Measurements from ENCODE around the gene YWHAG.
A peak's percentile ranks its signal among the peaks of the same experiment; 100 is the strongest.
"Not testable (repeated sequence)": the region's sequence is repeated elsewhere in the genome, so short reads cannot be mapped to it uniquely, and the experiment has no call there.

Gene YWHAG

DNA sequence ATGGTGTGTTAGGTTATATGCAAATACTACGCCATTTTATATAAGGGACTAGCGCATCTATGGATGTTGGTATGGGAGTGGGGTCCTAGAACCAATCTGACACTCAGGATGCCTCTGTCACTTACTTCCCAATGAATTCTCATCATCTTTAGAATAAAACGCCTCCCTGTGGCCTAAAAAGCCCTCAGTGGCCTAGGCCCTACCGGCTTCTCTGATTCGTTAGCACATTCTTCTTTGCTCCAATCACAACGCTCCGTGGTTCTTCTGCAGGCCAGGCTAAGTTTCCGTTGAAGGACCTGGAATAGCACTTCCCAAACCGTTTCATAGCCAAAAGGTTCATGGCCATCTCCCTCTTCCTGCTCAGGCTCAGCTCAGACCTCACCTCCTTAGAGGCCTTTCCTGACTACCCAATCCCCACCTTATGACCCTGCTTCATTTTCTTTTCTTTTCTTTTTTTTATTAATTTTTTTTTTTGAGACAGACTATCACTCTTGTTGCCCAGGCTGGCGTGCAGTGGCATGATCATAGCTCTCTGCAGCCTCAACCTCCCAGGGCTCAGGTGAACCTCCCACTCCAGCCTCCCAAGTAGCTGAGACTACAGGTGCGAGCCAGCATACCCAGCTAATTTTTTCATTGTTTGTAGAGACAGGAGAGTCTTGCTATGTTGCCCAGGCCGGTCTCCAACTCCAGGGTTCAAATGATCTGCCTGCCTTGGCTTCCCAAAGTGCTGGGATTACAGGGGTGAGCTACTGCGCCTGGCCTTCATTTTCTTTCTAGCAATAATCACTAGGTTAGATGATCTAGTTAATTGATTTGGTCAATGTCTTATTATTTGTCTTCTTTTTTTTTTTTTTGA is 24.5 kb upstream of the YWHAG start:
- DNase-seq (ENCODE audit: low read depth, low spot score) = no peak
- H3K4me3 ChIP-seq (ENCODE audit: low read length) = no peak overlapping the region

DNA sequence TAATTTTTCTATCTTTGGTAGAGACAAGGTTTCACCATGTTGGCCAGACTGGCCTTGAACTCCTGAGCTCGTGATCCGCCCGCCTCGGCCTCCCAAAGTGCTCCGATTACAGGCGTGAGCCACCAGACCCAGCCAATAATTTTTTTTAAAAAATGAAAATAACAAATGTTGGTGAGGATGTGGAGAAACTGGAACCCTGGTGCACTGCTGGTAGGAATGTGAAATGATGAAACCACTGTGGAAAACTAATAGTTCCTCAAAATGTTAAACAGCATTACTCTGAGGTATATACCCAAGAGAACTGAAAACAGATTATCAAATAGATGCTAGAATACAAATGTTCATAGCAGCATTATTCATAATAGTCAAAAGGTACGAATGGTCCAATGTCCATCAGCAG is 23.0 kb upstream of the YWHAG start:
- no peak overlapping the region for H3K4me3 ChIP-seq (ENCODE audit: low read length)
- DNase-seq (ENCODE audit: low read depth, low spot score) = no peak

DNA sequence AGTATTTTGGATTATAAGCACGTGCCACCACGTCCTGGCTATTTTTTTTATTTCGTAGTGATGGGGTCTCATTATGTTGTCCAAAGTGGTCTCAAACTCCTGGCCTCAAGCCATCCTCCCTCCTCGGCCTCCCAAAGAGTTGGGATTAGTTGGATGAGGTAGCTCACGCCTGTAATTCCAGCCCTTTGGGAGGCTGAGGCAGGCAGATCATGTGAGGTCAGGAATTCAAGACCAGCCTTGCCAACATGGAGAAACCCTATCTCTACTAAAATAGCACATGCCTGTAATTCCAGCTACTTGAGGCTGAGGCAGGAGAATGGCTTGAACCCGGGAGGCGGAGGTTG is 21.8 kb upstream of the YWHAG start:
- H3K4me3 ChIP-seq (ENCODE audit: low read length) = no peak overlapping the region
- DNase-seq (ENCODE audit: low read depth, low spot score) = no peak

DNA sequence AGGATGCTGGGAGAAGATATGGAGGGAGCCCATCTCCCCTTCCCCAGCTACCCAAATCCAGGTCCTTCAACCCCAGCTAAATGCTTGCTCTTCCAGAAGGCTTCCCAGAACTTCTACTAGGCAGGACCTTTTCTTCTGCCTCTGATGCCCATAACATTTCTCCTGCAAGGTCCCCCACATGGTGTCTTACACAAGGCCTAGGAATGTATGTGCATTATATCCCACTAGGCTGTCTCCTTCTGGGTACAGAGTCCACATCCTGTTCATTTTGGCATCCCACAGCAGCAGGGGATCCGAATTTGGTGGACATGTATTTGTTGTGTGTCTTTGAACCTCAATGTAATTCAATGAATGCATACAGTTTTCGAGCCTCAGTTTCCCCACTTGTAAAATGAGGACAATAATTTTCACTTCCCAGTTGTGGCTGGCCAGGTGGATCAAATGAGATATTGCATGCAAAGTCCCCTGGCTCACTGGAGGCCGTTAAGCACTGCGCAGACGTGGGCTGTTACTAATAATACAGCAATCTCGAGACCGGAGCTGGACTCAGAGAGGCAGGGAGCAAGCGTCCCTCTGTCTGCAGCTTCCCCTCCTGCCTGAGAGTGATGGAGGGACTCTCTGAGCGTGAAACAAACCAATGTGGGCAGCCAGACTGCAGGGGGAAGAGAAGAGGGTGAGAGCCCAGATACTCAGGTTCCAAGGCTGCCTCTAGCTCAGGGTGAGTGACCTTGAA is 18.6 kb upstream of the YWHAG start:
- DNase-seq (ENCODE audit: low read depth, low spot score) = no peak
- H3K4me3 ChIP-seq (ENCODE audit: low read length) = no peak overlapping the region

DNA sequence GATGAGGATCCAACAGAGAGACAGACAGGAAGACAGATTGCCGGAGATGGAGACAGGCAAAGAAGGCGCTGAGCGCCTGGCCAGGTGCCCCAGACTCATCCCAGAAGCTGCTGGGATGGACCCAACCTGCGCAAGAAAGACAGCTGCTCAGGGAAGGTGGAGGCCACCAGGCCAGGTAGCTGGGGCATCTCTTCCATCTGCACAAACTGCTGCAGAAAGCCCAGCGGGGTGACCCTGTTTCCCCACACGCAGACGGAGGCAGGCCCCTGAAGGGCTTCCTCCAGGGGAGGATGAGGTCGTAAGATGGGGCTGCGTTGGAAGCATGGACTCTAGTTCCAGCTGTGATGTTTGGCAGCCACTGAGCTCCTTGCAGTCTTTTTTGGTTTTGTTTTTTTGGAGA is 16.5 kb upstream of the YWHAG start:
- DNase-seq (ENCODE audit: low read depth, low spot score) = no peak
- no peak overlapping the region for H3K4me3 ChIP-seq (ENCODE audit: low read length)

DNA sequence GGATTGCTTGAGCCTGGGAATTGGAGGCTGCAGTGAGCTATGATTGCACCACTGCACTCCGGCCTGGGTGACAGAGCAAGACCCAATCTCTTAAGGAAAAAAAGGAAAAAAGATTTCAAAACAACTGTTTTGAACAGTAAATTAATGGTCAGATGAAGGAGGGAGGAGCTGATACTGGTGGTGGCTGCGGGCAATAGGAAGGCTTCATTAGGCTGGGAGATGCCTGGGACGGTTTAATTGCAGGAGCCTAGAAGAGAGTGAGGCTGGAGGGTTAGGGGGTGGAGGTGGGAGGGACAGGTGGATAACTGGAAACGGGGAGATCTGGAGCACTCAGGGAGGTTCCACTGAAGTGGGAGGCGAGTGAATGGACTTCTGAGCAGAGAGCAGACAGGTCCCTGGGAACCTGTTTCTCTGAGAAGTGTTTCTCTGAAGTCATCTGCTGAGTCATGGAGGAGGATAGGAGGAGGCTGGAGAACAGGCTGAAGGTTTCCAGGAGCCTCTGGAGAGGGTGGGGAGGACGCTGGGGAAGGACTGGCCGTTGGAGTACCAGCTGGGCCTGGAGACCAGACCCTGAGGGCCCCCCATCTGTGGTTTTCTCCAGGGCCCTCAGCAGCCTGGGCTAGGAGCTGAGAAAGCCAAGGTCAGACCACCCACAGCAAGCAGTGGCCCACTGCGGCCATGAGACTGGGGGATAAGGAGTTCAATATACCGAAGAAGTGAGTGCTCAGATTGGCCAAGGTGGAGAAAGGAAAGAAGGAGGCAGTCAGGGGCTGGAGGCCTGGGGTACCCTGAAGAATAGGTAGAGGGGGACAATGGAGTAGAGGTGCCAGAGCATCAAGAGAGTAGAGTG is 14.4 kb upstream of the YWHAG start:
- no peak overlapping the region for H3K4me3 ChIP-seq (ENCODE audit: low read length)
- no peak for DNase-seq (ENCODE audit: low read depth, low spot score)

DNA sequence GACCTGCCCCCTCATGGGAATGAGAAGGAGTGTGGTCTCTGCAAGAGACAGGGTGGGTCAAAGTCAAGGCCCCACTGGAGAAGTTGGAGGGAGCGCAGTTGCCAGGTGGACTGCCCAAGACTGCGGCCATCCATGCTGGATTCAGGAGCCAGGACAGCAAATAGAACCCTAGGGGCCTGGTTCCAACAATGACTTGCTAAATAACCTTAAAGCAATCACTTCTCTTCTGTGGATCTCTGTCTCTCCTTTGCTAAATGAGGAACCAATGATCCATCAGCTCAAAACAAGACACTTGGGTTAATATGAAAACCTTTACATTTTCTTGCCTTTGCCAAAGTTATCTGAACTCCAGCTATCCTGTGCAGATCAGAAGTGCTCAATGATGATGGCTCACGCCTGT is 12.6 kb upstream of the YWHAG start:
- no peak for DNase-seq (ENCODE audit: low read depth, low spot score)
- H3K4me3 ChIP-seq (ENCODE audit: low read length) = no peak overlapping the region

DNA sequence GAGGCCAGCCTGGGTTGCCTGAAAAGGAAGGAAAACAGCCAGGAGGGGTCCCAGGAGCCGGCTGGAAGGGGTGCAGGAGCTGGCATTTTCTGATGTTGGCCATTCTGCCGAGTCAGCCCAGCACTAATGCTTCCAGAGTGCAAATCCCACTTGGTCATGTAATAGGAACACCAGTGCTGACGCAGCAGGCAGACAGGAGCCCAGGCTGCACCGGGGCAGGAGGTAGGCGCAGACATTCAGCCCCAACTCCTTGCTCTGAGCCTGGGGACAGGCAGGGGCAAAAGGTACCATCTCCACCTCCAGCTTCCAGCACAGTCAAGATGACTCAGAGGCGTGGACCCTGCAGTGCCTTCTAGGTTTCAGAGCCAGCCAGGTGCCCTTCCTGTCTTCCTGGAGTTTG is 10.2 kb upstream of the YWHAG start:
- no peak for DNase-seq (ENCODE audit: low read depth, low spot score)
- H3K4me3 ChIP-seq (ENCODE audit: low read length) = no peak overlapping the region

DNA sequence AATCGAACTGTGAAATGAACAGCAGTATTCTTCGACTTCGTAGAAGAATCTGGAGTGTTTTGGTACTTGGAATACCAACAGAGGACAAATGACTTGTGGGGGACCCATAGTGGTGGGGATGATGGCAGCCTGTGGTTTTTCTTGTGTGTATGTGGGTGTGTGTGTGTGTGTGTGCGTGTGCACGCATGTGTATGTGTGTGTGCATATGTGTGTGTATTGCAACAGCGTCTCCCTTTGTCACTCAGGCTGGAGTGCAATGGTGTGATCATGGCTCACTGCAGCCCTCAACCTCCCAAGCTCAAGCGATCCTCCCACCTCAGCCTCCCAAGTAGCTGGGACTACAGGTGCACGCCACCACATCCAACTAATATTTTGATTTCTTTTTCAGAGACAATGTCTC is 9.4 kb upstream of the YWHAG start:
- DNase-seq (ENCODE audit: low read depth, low spot score) = no peak
- H3K4me3 ChIP-seq (ENCODE audit: low read length) = no peak overlapping the region

DNA sequence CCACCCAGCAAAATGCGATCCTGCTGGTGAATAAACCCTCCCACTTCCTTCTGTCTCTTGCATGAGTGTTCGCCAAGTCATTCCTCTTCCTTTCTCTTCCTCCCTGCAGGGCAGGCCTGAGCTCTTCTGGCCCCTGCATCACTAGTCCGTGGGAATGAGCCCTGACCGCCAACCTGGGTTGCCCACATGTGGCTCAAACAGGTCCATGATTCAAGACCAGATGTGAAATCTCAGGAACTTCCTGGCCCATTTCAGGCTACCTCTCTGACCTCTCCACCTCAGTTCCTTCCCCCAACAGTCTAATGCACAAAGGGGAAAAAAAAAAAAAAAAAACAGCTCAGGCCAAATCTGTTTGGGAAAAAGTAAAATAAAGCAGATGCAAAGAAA is 5.4 kb upstream of the YWHAG start:
- H3K4me3 ChIP-seq (ENCODE audit: low read length) = no peak overlapping the region
- no peak for DNase-seq (ENCODE audit: low read depth, low spot score)

DNA sequence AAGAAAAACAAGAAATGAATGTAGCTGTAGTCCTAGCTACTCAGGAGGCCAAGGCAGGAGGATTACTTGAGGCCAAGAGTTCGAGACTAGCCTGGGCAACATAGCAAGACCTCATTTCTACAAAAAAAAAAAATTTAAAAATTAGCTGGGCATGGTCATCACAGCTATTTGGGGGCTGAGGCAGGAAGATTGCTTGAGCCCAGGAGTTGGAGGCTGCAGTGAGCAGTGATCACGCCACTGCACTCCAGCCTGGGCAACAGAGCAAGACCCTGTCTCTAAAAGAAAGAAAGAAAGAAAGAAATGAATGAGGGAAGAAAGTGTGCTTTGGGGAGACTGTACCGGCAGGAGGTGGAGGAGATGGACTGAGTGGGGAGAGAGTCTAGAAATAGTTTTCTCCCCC is 5.0 kb upstream of the YWHAG start:
- not testable (repeated sequence) for DNase-seq (ENCODE audit: low read depth, low spot score); H3K4me3 ChIP-seq (ENCODE audit: low read length)

DNA sequence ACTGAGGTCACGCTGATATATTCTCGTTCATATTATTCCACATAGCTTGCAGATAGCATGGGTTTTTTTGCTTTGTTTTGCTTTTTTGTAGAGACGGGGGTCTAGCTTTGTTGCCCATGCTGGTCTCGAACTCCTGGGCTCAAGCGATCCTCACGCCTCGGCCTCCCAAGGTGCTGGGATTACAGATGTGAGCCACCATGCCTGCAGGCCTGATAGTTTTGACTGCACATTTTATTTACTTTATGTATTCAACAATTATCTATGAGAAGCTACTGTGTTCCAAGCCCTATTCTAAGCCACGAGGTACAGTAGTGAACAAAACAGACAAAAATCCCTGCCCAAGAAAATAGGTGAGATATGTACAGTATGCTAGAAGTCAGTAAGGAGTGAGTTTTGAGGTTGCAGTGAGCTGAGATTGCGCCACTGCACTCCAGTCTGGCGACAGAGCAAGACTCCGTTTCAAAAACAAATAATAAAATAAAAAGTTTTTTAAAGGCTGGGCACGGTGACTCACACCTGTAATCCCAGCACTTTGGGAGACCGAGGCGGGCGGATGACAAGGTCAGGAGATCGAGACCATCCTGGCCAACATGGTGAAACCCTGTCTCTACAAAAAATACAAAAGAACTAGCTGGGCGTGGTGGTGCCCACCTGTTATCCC is 1.3 kb upstream of the YWHAG start:
- DNase-seq (ENCODE audit: low read depth, low spot score) = no peak
- H3K4me3 ChIP-seq (ENCODE audit: low read length) = peak overlapping the region; percentile 95

DNA sequence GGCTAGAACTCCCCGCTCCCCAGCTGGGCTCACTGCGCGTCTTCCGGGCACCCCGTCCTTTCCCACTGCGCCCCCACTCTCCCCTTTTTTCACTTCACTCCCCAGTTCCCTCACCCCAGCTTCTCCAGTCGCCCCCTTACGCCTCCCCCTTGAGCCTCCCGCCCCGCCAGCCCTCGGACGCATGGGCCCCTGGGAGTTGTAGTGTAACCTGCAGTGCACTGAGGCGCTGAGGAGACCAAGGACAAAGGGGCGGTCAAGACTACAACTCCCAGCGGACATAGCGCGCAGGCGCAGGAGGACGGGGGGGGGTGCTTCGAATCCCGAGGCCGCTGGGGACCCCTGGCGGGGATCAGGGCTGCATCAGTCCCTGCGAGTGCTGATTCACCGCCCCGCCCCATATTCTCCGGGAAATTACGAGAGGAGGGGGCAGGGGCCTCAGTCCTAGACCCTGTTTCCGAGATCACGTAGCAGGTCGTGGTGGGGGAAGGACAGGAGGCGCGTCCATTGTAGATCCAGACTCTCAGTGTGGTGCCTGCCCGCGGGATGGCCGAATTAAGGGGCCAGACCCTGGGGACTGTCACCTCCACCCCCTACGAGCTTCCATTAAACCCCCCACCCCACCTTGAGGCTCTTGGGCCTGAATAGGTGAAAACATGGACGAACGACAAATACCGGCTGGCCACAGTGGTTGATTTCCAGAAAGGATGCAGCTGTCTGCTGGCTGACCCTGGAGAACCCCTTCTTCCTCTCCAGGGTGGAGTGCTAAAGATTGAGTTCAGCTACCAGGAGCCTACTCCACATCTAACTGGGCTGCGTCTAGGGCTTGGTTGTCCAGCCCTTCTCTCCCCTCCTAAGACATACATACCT is 553 bp upstream of the YWHAG start:
- DNase-seq (ENCODE audit: low read depth, low spot score) = peak; percentile 98
- H3K4me3 ChIP-seq (ENCODE audit: low read length) = peak overlapping the region; percentile 95

DNA sequence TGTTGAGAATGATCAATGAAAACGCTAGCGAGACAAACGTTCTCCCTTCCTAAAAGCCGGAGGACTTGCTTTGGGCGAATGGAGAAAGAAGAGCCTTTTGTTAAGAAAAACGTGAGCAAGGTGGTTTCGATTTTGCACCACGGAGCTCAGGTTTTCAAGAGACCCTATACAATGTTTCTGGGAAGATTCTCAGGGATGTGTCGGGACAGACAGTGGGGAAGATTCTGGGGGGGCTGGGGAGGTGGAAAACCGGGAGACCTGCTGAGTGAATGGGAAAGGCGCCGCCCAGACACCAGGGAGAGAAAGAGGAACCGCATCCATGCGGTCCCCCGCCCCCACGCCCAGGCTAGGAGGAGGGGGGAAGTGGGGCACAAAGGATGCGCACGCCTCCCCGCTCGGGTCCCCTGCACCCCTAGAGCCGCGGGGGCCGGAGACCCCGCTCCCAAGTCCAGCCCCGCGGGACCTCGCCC is 745 bp downstream of the YWHAG start:
- DNase-seq (ENCODE audit: low read depth, low spot score) = peak; percentile 34

DNA sequence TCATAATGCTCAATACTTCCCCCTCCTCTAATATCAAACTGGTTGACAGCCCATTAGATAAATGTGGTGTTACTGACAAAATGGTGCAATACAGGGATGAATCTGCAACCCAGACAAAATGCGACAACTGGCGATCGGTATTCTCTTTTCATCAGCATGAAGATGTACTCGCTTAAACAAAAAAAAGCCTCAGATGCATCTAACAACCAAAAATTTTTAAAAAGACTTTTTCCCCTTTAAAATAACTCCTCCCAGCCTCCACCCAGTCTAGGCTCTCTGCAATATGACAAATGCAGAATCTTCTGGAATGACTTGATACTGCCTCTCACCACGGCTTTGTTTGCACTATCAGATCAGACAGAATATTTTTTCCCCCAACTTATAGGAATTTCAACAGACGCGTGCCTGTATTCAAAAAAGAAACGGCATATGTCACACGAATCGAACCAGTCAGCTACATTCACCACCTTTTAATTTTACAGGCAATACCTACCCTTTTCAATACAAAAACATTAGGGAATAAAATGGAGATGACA is 1.2 kb downstream of the YWHAG start:
- DNase-seq (ENCODE audit: low read depth, low spot score) = no peak
- H3K4me3 ChIP-seq (ENCODE audit: low read length) = peak overlapping the region; percentile 95

More for the DNA sequence above, 745 bp downstream of the YWHAG start:
- H3K4me3 ChIP-seq (ENCODE audit: low read length) = peak overlapping the region; percentile 95

DNA sequence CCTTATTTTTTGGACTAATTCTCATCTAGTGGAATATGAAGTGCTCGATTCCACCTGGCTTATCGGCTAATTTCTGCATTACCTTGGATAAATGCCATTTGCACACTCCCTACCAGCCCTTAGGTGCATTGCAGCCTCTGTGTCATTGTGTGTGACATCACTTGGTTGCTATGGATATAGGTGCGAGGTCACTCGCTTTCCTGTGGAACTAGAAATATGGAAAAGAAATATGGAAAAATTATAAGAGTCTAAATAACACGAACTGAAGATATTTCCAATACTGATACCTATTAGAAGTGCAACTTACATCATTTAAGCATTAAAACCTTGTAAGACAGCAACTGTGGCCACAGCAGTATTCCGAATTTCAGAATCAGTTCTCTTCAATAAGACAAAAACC is 2.0 kb downstream of the YWHAG start:
- H3K4me3 ChIP-seq (ENCODE audit: low read length) = peak overlapping the region; percentile 95
- no peak for DNase-seq (ENCODE audit: low read depth, low spot score)

DNA sequence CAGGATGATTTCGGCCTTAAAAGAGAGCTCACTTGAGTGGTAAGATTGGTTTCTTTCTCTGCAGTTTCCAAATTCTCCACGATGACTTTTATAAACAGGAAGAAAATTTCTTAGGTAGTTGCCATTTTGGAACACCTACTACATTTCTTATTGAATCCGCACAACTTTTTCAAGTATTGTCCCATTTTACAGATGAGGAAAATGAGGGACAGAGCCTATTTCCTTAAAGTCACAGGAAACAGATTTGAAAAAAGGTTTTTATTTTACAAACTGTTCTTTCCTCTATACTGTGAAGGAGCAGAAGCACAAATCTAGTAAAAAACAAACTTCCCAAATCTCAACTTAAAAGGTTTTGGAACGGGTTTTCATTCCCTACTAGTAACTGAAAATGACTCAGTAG is 2.7 kb downstream of the YWHAG start:
- no peak for DNase-seq (ENCODE audit: low read depth, low spot score)
- H3K4me3 ChIP-seq (ENCODE audit: low read length) = no peak overlapping the region

Measured in Jurkat, Clone E6-1 (cell line).